Gastrocnemius medialis (tissue), 4 donors: ENCODE data around the gene B4GALT2. TPM values are rescaled to one million over a fixed set of nuclear protein-coding genes. Genes with fewer than 3 reads are reported as not detected.
A peak's percentile ranks its signal among the peaks of the same experiment; 100 is the strongest.

Experiments
- ATAC-seq, 2 donors: fragments of 150-250 bp; one replicate each; pipeline ENCODE4 v1.9.1; 2016
- DNase-seq, 2 donors: peaks; one replicate each; pipeline ENCODE4 v3.0.0-alpha.2; 2019
- H3K27ac ChIP-seq, 4 donors: fragments of 200-600 bp; sonication (generic); 1 replicate in 1 of 4; 2 replicates in 3 of 4; pipeline ENCODE4 v1.5.1; 2016 to 2018; ENCODE audit warnings: mild to moderate bottlenecking in 2 of 4, moderate library complexity in 1 of 4
- H3K27me3 ChIP-seq, 3 donors: fragments of 200-600 bp; sonication (generic) in 2 of 3; 1 replicate in 1 of 3; 2 replicates in 2 of 3; pipeline versions ENCODE4 v1.5.1 to v1.6.0; 2016 to 2019; ENCODE audit warnings: mild to moderate bottlenecking in 1 of 3, moderate library complexity in 1 of 3
- H3K36me3 ChIP-seq, 2 donors: fragments of 200-600 bp; sonication (generic) in 1 of 2; one replicate each; pipeline ENCODE4 v1.5.1; 2017 to 2018
- H3K4me1 ChIP-seq, 2 donors: fragments of 200-600 bp; sonication (generic) in 1 of 2; one replicate each; pipeline ENCODE4 v1.5.1; 2016 to 2017; ENCODE audit warnings: mild to moderate bottlenecking in 2 of 2
- H3K4me3 ChIP-seq, 4 donors: fragments of 200-600 bp; sonication (generic) in 3 of 4; 1 replicate in 1 of 4; 2 replicates in 3 of 4; pipeline ENCODE4 v1.5.1; 2016 to 2019; ENCODE audit warnings: mild to moderate bottlenecking in 2 of 4
- H3K9me3 ChIP-seq, 3 donors: fragments of 200-600 bp; sonication (generic) in 2 of 3; 1 replicate in 1 of 3; 2 replicates in 2 of 3; pipeline ENCODE4 v1.5.1; 2016 to 2019
- CTCF ChIP-seq, 5 experiments: fragments of 450-650 bp in 3 of 5; fragments of 200-600 bp in 2 of 5; sonication (generic) in 2 of 5; IDR thresholded peaks in 4 of 5; conservative IDR thresholded peaks in 1 of 5; 1 replicate in 4 of 5; 2 replicates in 1 of 5; pipeline ENCODE4 v1.5.1; 2016 to 2019; ENCODE audit warnings: antibody characterized with exemption in 5 of 5, mild to moderate bottlenecking in 3 of 5, moderate library complexity in 3 of 5
- POLR2A ChIP-seq, 2 donors: fragments of 450-650 bp; IDR thresholded peaks; one replicate each; pipeline ENCODE4 v1.6.1; 2017; ENCODE audit warnings: antibody characterized with exemption in 2 of 2, mild to moderate bottlenecking in 2 of 2, moderate library complexity in 2 of 2
- in situ Hi-C, 4 donors: fragments of 200-750 bp; cut with MboI; loops; one replicate each; pipeline versions ENCODE4 v1.15.0 to v1.8.0; 2017; ENCODE audit warnings: low sequenced_read_pairs in 4 of 4
- intact Hi-C: fragments of 100-400 bp; cut with DNase I; formaldehyde crosslinking; loops from one replicate; pipeline ENCODE4 v1.15.1; 2023; ENCODE audit warnings: low total_unique reads
- total RNA-seq, 4 donors: library from RNA; depleted of rRNA; stranded (reverse); fragments of >200 nt; gene quantifications; one replicate each; pipeline versions ENCODE4 v1.1.0 to v1.2.3, GENCODE V29; 2016

Gene B4GALT2
- total RNA-seq, 4 donors from 2014 or later, result 63.5 to 97.8 (median 72.1) TPM

GRCh38 chr1:43945674-43946235 lies 33.3 kb upstream of the B4GALT2 start:
- Histone ChIP-seq H3K4me3 (peak overlapping the region; percentile 73 to 85 (median 80)), H3K9me3 (no peaks in the 10 kb centered on the region), H3K4me1 (peaks cover 45 to 48% of the 10 kb centered on the region in 2 donors), H3K27me3 (no peaks in the 10 kb centered on the region), H3K27ac (peak overlapping the region; percentile 90 to 97 (median 94)), H3K36me3 (peaks cover 0 to 12% of the 10 kb centered on the region in 2 donors)
- TF ChIP-seq POLR2A (IDR thresholded peaks at IDR 0.05), result no peak
- TF ChIP-seq CTCF (IDR thresholded peaks at IDR 0.05 in 4 of 5, conservative IDR thresholded peaks at IDR 0.05 in 1 of 5), result no peak
- no peak for ATAC-seq
- no peak for DNase-seq
- in situ Hi-C loops, result loop anchor here in 2 of 4 donors (25.0 kb wide), 1 partner anchor 408 kb away; the partner anchor contains the start of gene PTPRF (in 2 of the 2)
- intact Hi-C loops, result loop anchor here (1.0 to 5.0 kb wide), 6 partner anchors 24 to 238 kb away; partner anchors contain the start of genes ATP6V0B and ST3GAL3

DNA sequence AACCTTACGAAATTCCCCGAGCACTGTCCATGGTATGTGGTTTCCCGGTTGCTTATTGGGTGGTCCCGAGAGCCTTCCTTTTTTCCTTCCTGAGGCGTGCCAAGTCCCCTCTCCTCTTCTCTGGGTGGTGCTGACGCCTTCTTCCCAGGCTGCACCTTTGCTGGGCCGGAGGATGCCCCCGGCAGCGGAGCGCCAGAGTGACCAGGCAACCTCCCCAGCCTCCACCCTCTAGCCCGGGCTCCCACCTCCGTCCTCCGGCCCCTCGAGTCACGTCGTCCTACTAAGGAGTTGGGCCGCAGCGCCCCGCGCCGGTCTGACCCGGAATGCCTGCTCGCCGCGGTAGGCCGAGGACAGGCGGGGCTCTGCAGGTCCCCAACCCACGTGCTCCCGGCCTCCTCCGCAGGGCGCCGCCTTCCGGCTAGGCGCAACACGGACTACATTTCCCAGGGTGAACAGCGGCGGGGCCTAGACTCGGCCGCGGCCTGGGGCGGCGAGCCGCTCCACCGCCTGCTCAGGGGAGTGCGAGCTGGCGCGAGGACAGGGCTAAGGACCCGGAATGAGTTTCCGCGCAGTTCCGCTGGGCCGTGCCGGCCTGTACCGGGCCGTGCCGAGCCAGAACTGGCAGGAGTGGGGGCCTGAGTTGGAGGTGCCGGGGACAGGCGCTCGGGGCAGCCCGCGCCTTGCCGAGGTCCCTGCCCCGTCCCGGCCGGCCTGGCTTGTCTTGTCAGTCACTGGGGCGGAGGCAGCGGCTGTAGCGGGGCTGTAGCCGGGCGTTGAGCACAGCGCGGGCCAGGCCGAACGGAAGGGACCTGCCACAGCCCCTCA lies 32.6 kb upstream of the B4GALT2 start, which contains the start of gene IPO13:
TSS of gene IPO13 (plus strand) at position 715 of the 825 bp plus-strand sequence. CDS start 651 bp downstream, outside the sequence.
- intact Hi-C loops (loop anchor here (1.0 to 5.0 kb wide), 6 partner anchors 23 to 239 kb away; partner anchors contain the start of genes ATP6V0B and ST3GAL3), in situ Hi-C loops (loop anchor here in 2 of 4 donors (25.0 kb wide), 1 partner anchor 409 kb away; the partner anchor contains the start of gene PTPRF (in 2 of the 2))
- H3K27ac ChIP-seq, result peak within 1 kb of the TSS; percentile 90 to 97 (median 94)
- no peaks in the 10 kb centered on the region for H3K27me3 ChIP-seq
- peak; percentile 95 to 97 for DNase-seq
- TF ChIP-seq POLR2A (IDR thresholded peaks at IDR 0.05) (peak; percentile 90 to 96), CTCF (IDR thresholded peaks at IDR 0.05 in 4 of 5, conservative IDR thresholded peaks at IDR 0.05 in 1 of 5) (peak; percentile 67 to 88 (median 85))
- H3K4me1 ChIP-seq, result peaks cover 52 to 55% of the 10 kb centered on the region in 2 donors
- H3K4me3 ChIP-seq, result peak within 1 kb of the TSS; percentile 73 to 85 (median 80)
- no peaks in the 10 kb centered on the region for H3K9me3 ChIP-seq
- peak; percentile 80 for ATAC-seq
- H3K36me3 ChIP-seq, result peaks cover 0 to 12% of the 10 kb centered on the region in 2 donors

DNA sequence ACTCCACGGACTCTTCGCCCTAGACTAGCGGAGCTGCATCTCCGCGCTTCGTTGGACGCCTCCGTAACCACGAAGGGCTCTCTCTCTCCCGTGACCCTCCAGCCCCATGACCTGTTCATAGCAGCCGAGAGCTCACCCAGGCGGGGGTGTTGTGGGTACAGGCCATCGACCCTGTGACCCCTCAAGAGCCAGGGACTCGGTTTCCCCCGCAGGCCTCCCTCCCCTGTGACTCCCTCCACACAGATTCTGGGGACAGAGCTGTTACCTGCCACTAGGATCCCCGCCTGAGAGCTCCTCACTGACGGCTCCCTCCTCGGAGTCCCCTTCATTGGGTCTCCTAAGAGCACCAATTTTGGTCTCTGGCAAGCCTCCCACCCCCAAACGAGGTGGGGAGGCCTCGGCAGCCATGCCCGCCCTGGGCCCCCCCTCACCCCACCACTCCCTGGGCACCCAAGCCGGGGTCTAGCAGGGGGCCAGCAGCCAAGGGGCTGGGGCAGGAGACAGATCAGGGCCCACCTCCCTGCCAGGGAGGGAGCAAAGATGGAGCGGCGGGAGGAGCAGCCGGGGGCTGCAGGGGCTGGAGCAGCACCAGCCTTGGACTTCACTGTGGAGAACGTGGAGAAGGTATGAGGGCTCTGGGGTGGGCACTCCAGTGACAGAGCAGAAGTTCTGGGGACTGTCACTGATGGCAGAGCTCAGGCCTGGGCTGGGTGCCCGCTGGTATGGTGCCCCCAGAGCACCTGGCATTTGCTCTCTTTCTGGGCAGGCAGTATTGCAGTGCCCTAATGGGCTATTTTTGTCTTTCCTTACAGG lies 31.7 kb upstream of the B4GALT2 start:
- peaks cover 0 to 12% of the 10 kb centered on the region in 2 donors for H3K36me3 ChIP-seq
- ATAC-seq (peak; percentile 63 to 65), DNase-seq (peak; percentile 45 to 86)
- H3K9me3 ChIP-seq, result no peaks in the 10 kb centered on the region
- TF ChIP-seq CTCF (IDR thresholded peaks at IDR 0.05 in 4 of 5, conservative IDR thresholded peaks at IDR 0.05 in 1 of 5) (no peak), POLR2A (IDR thresholded peaks at IDR 0.05) (peak; percentile 35 to 62)
- H3K27ac ChIP-seq, result peak overlapping the region; percentile 90 to 97 (median 94)
- H3K27me3 ChIP-seq, result no peaks in the 10 kb centered on the region
- intact Hi-C loops, result loop anchor here (2.0 to 5.0 kb wide), 4 partner anchors 66 to 240 kb away; partner anchors contain the start of gene ST3GAL3
- H3K4me1 ChIP-seq, result peaks cover 60 to 63% of the 10 kb centered on the region in 2 donors
- in situ Hi-C loops, result loop anchor here in 2 of 4 donors (25.0 kb wide), 1 partner anchor 410 kb away; the partner anchor contains the start of gene PTPRF (in 2 of the 2)
- peak overlapping the region; percentile 73 to 85 (median 80) for H3K4me3 ChIP-seq
